Endothelial cell (in vitro differentiated cells): Measurements from ENCODE around the gene EPB42. TPM values are rescaled to one million over a fixed set of nuclear protein-coding genes. Genes with fewer than 3 reads are reported as not detected.

Source experiments
- DNase-seq: peaks from one replicate; pipeline ENCODE4 v3.0.0; 2021; ENCODE audit warnings: low spot score
- H3K27ac Mint-ChIP-seq: one replicate; pipeline ENCODE4 v1.8.0; 2021; ENCODE audit warnings: mixed read lengths, inconsistent platforms; ENCODE audit not compliant: unreplicated experiment
- H3K27me3 Mint-ChIP-seq: one replicate; pipeline ENCODE4 v1.8.0; 2021; ENCODE audit warnings: mild to moderate bottlenecking, moderate library complexity, mixed read lengths, inconsistent platforms; ENCODE audit not compliant: unreplicated experiment
- H3K36me3 Mint-ChIP-seq: one replicate; pipeline ENCODE4 v1.8.0; 2021; ENCODE audit warnings: mild to moderate bottlenecking, low read depth, mixed read lengths, inconsistent platforms; ENCODE audit not compliant: unreplicated experiment
- H3K4me1 Mint-ChIP-seq: one replicate; pipeline ENCODE4 v1.8.0; 2021; ENCODE audit warnings: mild to moderate bottlenecking, mixed read lengths, inconsistent platforms; ENCODE audit not compliant: unreplicated experiment
- H3K4me3 Mint-ChIP-seq: one replicate; pipeline ENCODE4 v1.8.0; 2021; ENCODE audit warnings: mild to moderate bottlenecking, mixed read lengths, inconsistent platforms; ENCODE audit not compliant: unreplicated experiment
- H3K9me3 Mint-ChIP-seq: one replicate; pipeline ENCODE4 v1.8.0; 2021; ENCODE audit warnings: mixed read lengths, inconsistent platforms; ENCODE audit not compliant: unreplicated experiment
- CTCF ChIP-seq: fragments of 200-600 bp; sonication (generic); IDR thresholded peaks from one replicate; pipeline ENCODE4 v1.5.0; 2021; ENCODE audit warnings: antibody characterized with exemption; ENCODE audit not compliant: unreplicated experiment
- total RNA-seq: library from RNA; stranded (reverse); fragmentation: NEBNext Ultra II Directional; extraction: Animal tissue kit (Norgen Biotek cat#: 25700); gene quantifications from one replicate; pipeline ENCODE4 v1.2.1, GENCODE V29; 2021; ENCODE audit not compliant: unreplicated experiment

Gene EPB42
- total RNA-seq, 1 donor from 2014 or later, result not detected

DNA sequence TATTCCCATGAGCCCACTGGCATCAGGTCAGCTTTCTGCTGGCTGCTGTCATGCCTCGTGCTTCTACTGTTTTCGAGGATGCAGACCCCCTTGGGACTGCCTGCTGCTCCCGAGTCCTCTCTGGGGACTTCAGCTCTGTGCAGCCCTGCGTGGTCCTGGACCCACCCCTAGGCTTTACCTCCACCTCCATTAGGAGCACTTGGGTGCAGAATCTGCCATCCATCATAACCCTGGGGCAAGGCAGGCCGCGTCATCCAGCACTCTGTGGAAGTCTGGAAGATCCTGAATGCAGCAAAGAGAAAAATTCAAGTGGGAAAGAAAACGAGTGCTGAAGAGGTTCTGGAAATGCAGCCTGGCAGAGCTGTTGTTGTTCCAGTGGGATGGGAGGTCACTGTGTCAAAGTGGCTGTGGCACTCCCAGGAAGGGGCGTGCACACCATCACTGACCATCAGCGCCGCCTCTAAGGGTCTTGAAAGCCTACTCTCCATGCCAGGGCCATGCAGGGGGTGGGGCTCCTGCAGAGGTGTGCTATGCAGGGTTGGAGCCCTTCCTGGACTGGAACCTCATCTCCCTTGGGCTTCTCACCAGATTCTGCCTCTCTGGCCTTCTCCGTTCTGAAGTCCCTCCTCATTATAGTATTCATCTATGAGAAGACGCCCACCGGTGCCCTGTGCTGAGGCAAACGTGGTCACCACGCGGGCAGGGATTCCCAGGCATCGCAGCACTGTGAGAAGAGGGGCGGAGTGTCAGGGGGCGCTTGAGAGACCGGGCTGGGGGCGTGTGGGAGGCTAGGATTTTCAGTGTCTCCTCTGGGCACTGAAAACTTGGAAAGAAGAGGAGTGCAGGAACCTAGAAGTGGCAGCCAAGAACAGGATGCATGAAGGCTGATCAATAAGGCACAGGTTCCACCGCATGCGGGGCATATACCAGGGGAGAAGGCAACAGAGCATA, 12.5 kb downstream of the EPB42 start:
- Mint-ChIP-seq H3K4me1 (no peaks in the 10 kb centered on the region), H3K27ac (no peak overlapping the region), H3K27me3 (peaks cover 9% of the 10 kb centered on the region), H3K36me3 (no peaks in the 10 kb centered on the region), H3K4me3 (no peak overlapping the region), H3K9me3 (no peaks in the 10 kb centered on the region)
- no peak for DNase-seq
- TF ChIP-seq CTCF, result no peak

DNA sequence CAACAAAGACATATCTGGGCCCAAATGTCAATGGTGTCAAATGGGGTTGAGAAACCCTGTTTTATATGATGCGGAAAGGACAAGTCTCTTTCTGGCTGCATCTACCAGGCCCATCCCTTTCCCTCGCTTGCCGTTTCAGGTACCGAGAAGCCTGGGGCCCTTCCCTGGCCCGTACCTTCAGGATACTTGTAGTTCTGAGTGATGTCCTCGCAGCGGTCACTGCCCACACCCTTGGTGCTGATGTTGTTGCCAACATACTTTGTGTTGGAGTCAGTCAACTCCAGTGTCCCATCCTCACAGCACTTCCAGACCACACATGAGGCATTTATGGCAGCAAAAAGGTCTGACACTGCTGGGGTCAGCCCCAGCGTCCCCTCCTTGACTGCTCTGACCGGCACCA, 13.8 kb downstream of the EPB42 start:
- H3K4me3 Mint-ChIP-seq, result no peak overlapping the region
- no peaks in the 10 kb centered on the region for H3K36me3 Mint-ChIP-seq
- peaks cover 11% of the 10 kb centered on the region for H3K27me3 Mint-ChIP-seq
- no peak for TF ChIP-seq CTCF
- H3K4me1 Mint-ChIP-seq, result no peaks in the 10 kb centered on the region
- H3K9me3 Mint-ChIP-seq, result no peaks in the 10 kb centered on the region
- no peak overlapping the region for H3K27ac Mint-ChIP-seq
- no peak for DNase-seq

- H3K27ac Mint-ChIP-seq, result no peak overlapping the region
These were observed 14.8 kb downstream of the EPB42 start for GRCh38 chr15:43206054-43206453.

GRCh38 chr15:43204016-43204901, 16.6 kb downstream of the EPB42 start:
- Mint-ChIP-seq H3K27me3 (peaks cover 2% of the 10 kb centered on the region), H3K4me3 (no peak overlapping the region), H3K36me3 (no peaks in the 10 kb centered on the region), H3K9me3 (no peaks in the 10 kb centered on the region), H3K4me1 (no peaks in the 10 kb centered on the region), H3K27ac (no peak overlapping the region)
- TF ChIP-seq CTCF, result peak; percentile 60
- peak; percentile 60 for DNase-seq

More at GRCh38 chr15:43206054-43206453, 14.8 kb downstream of the EPB42 start:
- peaks cover 10% of the 10 kb centered on the region for H3K27me3 Mint-ChIP-seq
- no peak for TF ChIP-seq CTCF
- no peak for DNase-seq
- H3K4me3 Mint-ChIP-seq, result no peak overlapping the region
- no peaks in the 10 kb centered on the region for H3K4me1 Mint-ChIP-seq
- no peaks in the 10 kb centered on the region for H3K9me3 Mint-ChIP-seq
- no peaks in the 10 kb centered on the region for H3K36me3 Mint-ChIP-seq
